Erythroblast (primary cell): Measurements from ENCODE around the gene C1QC.

ENCODE experiments used
- GATA1 ChIP-seq: IDR thresholded peaks from 2 replicates; pipeline ENCODE4 v1.6.1; 2011; ENCODE audit warnings: low read depth, mild to moderate bottlenecking, control low read depth, low read length, moderate library complexity
- POLR2A ChIP-seq: IDR thresholded peaks from 2 replicates; pipeline ENCODE4 v1.6.1; 2011; ENCODE audit warnings: mild to moderate bottlenecking, low read length

DNA sequence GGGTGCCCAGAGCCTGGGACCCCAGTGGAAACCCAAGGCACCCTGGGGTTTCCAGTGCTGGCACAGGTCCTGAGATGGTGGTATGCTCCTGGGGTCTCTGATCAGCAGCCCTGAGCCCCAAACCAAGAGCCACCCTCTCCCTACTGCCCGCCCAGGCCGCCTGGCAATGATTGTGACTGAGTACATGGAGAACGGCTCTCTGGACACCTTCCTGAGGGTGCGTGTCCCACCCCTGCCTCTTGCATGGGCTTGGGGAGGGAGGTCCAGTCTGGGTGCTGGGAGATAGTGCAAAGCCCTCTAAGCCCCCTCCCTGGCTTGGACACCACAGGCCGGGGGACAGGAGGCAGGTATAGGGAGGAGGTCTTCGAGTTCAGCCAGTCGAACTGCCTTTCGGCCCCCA lies 45.4 kb upstream of the C1QC start:
- TF ChIP-seq POLR2A (no peak), GATA1 (no peak)
